ENCODE data around the gene OR52B6. TPM values are rescaled to one million over a fixed set of nuclear protein-coding genes. Genes with fewer than 3 reads are reported as not detected.

Gene OR52B6
- total and polyA plus RNA-seq, 10 of the 15 experiments (the other 5 are each of a cell fraction or from before 2014, with no cell fraction given), result 0.07 TPM; not detected in 9

DNA sequence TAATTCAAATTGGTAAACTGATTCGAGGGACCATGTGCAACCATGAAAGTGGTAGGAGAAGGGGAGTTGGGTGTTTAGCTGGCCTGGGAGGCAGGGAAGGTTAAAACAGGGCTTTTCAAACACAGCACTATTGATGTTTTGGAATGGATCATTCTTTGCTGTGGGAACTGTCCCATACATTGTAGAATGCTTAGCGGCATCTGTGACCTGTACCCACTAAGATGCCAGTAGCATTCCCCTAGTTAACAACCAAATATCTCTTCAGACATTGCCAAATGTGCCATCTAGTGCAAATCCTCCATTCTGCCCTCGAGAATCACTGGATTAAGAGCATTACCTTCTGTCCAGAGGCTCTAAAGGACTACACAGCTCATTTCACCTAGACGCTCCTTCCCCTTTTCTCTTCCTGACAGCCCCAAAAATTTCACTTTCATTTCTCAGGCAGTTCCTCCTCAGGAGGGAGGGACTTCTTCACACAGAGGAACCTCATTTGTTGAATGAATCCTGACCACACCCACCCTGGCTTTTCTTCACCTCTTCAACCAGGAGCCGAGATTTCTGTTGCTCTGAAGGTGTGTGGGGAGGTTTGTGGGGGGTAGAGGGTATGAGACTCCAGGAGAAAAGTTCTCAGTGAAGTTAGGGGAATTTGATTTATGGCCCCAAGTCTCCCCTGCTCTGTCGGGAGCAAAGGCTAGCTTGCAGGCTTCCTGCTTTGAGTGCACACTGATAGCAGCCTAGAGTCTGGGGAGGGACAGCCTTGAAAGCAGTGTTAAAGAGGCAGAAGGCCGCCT lies 44.0 kb downstream of the OR52B6 start, which contains the start of gene TRIM34 (continued):
- TF ChIP-seq, protein P1, sequence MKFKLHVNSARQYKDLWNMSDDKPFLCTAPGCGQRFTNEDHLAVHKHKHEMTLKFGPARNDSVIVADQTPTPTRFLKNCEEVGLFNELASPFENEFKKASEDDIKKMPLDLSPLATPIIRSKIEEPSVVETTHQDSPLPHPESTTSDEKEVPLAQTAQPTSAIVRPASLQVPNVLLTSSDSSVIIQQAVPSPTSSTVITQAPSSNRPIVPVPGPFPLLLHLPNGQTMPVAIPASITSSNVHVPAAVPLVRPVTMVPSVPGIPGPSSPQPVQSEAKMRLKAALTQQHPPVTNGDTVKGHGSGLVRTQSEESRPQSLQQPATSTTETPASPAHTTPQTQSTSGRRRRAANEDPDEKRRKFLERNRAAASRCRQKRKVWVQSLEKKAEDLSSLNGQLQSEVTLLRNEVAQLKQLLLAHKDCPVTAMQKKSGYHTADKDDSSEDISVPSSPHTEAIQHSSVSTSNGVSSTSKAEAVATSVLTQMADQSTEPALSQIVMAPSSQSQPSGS (IDR thresholded peaks at IDR 0.05; ENCODE audit: low read length), result peak; percentile 17; the same call in 1 of the 2 replicates
- TF ChIP-seq, protein P2, sequence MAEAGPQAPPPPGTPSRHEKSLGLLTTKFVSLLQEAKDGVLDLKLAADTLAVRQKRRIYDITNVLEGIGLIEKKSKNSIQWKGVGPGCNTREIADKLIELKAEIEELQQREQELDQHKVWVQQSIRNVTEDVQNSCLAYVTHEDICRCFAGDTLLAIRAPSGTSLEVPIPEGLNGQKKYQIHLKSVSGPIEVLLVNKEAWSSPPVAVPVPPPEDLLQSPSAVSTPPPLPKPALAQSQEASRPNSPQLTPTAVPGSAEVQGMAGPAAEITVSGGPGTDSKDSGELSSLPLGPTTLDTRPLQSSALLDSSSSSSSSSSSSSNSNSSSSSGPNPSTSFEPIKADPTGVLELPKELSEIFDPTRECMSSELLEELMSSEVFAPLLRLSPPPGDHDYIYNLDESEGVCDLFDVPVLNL (IDR thresholded peaks at IDR 0.05; ENCODE audit: low read depth, low read length), result no peak
- TF ChIP-seq ZNF274 (IDR thresholded peaks at IDR 0.05; ENCODE audit: insufficient read depth, insufficient read length), result no peak
- 0 out of 2 replicates have a peak, but pooled peaks have one; percentile 32 for TF ChIP-seq LARP7 (IDR thresholded peaks at IDR 0.05)
- peak; percentile 69 for TF ChIP-seq CBFB (IDR thresholded peaks at IDR 0.05; ENCODE audit: low read depth)
- peak; percentile 47 for TF ChIP-seq IKZF1 (conservative IDR thresholded peaks at IDR 0.05)
- TF ChIP-seq SREBF1 (IDR thresholded peaks at IDR 0.05; ENCODE audit: low read length), result no peak
- 0 out of 2 replicates have a peak, but pooled peaks have one; percentile 1 for TF ChIP-seq SIN3A (IDR thresholded peaks at IDR 0.05; ENCODE audit: low read depth, low read length)
- TF ChIP-seq CBX3 (IDR thresholded peaks at IDR 0.05; ENCODE audit: borderline replicate concordance, low read depth), result no peak
- peak; percentile 54; the same call in 1 of the 2 replicates for TF ChIP-seq RUNX3 (IDR thresholded peaks at IDR 0.05; ENCODE audit: low read length)
- TF ChIP-seq BACH1 (IDR thresholded peaks at IDR 0.05; ENCODE audit: borderline replicate concordance), result no peak
- peak; percentile 91 for TF ChIP-seq SPI1 (IDR thresholded peaks at IDR 0.05; ENCODE audit: borderline replicate concordance, insufficient read depth, low read depth, low read length)
- TF ChIP-seq MXI1 (IDR thresholded peaks at IDR 0.05; ENCODE audit: low read depth, low read length), result peak; percentile 53; the same call in 1 of the 2 replicates
- TF ChIP-seq POLR2A (IDR thresholded peaks at IDR 0.05; ENCODE audit: low read depth, low read length), result peak; percentile 84
- TF ChIP-seq NBN (IDR thresholded peaks at IDR 0.05), result peak; percentile 83
- peak; percentile 83 for TF ChIP-seq PML (IDR thresholded peaks at IDR 0.05; ENCODE audit: low read length)
- TF ChIP-seq SP1 (IDR thresholded peaks at IDR 0.05; ENCODE audit: low read depth, low read length), result peak; percentile 42

Data from GM12878 (cell line).